AG04449 (cell line): ENCODE measurements around the gene PPIL6.

Source experiments
- CTCF ChIA-PET: fragments of 350-600 bp; formaldehyde crosslinking; extraction: SDS; loops from one replicate; lab custom pipeline; 2021; ENCODE audit warnings: antibody characterized with exemption; lab: Yijun Ruan, JAX
- POLR2A ChIA-PET: fragments of 400-600, 350-600 bp; formaldehyde crosslinking; extraction: SDS; loops from one replicate; lab custom pipeline; 2020; ENCODE audit warnings: antibody characterized with exemption, inconsistent platforms; lab: Yijun Ruan, JAX
- DNase-seq: peaks from one replicate; pipeline ENCODE4 v3.0.0-alpha.2; 2010; ENCODE audit warnings: low read depth, low spot score
- H3K4me3 ChIP-seq: 2 replicates; pipeline ENCODE4 v1.5.1; 2011; ENCODE audit warnings: low read depth, mild to moderate bottlenecking, control low read depth, low read length
- TF ChIP-seq, protein P1 (sequence below): IDR thresholded peaks from one replicate; pipeline ENCODE4 v1.5.1; 2011; ENCODE audit warnings: mild to moderate bottlenecking, moderate library complexity, low read length, control low read depth, inconsistent platforms; ENCODE audit not compliant: insufficient read depth; ENCODE audit errors: missing control alignments

PPIL6 gene

DNA sequence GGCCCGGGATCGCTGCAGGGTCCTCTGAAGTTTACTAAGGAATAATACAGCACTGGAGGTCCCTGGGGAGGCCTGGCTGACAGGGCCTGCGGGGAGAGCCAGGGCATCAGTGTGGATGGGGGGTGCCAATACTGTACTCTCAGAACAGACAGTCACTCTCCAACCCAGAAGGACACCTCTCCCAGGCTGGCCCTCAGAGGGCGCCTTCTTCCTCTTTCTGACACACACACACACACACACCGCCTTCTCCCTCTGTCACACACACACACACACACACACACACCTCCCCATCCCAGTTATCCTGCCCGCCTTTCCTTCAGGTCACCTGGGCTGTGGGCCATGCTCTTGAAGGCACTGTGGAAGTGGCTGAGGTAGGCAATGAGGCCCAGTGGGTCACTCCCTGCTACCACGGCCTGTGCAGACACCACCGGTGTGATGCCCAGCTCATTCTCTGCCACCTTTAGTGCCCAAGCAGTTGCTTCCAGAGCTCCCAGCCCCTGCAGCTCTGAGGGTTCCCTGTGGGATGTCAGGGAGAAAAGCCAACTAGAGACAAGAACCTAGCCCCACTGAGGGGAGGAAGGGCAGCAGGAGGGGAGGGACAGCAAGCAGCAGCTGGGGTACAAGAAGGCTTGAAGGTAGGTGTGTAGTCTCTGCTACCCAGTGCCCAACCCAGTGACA lies 7.6 kb upstream of the PPIL6 start:
- ChIA-PET CTCF (no interaction called here), POLR2A (no interaction called here)
- DNase-seq = no peak
- H3K4me3 ChIP-seq = no peak overlapping the region
- TF ChIP-seq, protein P1, sequence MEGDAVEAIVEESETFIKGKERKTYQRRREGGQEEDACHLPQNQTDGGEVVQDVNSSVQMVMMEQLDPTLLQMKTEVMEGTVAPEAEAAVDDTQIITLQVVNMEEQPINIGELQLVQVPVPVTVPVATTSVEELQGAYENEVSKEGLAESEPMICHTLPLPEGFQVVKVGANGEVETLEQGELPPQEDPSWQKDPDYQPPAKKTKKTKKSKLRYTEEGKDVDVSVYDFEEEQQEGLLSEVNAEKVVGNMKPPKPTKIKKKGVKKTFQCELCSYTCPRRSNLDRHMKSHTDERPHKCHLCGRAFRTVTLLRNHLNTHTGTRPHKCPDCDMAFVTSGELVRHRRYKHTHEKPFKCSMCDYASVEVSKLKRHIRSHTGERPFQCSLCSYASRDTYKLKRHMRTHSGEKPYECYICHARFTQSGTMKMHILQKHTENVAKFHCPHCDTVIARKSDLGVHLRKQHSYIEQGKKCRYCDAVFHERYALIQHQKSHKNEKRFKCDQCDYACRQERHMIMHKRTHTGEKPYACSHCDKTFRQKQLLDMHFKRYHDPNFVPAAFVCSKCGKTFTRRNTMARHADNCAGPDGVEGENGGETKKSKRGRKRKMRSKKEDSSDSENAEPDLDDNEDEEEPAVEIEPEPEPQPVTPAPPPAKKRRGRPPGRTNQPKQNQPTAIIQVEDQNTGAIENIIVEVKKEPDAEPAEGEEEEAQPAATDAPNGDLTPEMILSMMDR = no peak

DNA sequence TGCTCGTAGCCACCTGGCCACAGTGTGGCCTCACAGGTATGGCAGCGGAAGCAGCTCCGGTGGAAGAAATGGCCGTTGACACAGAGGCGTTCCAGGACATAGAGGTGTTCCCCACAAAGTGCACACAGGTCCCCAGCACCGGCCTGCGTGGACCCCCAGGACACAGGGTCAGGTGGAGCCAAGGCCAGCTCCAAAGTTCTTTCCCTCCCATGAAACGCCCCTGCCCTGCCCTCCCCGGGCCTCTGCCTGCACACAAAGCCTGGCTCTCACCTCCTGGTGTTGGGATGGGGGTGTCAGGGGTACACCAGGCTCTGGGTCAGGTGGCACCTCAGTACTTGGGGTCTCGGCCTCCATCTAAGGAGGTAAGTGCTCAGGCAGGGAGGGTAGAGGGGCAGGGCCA lies 6.7 kb upstream of the PPIL6 start:
- TF ChIP-seq, protein P1 = no peak
- DNase-seq = no peak
- no peak overlapping the region for H3K4me3 ChIP-seq
- CTCF ChIA-PET = no interaction called here
- POLR2A ChIA-PET = no interaction called here

DNA sequence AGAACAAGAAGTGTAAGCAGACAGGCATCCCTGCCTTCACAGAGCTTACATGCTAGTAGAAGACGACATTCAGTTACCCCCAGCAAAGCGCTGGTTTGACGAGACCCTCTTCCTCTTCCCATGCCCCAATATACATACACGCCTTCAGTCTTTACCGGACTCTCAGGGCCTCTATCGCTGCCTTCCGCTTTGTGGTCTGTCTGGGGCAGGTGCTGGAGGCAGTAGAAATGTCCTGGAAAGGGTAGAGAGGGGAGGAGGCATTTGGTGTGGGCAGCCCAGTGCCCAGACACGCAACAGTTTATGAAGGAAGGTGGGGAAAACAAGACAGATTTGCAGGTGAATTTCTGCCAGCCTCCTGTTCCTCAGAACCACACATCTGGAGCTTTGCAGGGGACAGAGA lies 6.1 kb upstream of the PPIL6 start:
- no peak for DNase-seq
- TF ChIP-seq, protein P1 = no peak
- ChIA-PET POLR2A (no interaction called here), CTCF (no interaction called here)
- H3K4me3 ChIP-seq = no peak overlapping the region

DNA sequence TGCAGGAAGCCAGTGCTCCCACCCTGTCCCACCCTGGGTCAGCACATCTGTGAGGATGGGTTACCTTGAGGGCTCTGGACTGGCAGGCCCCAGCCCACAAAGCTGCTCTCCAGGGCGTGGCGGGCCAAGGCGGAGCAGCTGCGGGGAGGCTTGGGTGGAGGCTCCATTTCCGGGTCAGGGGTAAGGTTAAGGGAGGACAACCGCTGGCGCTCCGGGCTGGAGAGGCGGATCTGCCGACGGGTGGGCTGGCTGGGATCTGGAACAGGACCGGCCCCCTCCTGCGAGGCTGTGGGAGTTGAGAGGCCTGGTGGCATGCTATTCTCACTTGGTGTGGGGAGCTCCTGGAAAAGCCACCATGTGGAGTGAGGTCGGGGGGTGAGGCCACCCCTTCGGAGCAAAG lies 5.6 kb upstream of the PPIL6 start:
- DNase-seq = no peak
- POLR2A ChIA-PET = no interaction called here
- CTCF ChIA-PET = no interaction called here
- H3K4me3 ChIP-seq = no peak overlapping the region
- TF ChIP-seq, protein P1 = no peak

DNA sequence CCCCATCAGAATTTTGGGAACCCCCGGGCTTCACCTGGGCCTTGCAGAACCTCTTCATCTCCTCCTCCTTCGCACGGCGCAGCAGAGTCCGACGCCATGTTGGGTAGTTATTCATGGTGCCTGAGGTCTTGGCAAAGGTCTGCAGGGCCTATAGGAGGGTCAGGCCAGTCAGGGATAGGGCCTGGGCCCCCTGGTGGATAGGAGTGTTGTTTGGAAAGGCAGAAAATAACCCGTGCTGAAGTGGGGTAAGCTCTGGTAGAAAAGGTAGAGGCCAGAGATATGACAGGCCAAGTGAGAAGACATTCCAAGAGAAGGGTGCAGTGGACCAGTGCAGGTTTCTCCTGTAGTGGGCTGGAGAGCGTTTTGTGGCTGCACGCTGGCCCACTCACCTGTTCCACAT lies 5.0 kb upstream of the PPIL6 start:
- no peak for DNase-seq
- TF ChIP-seq, protein P1 = no peak
- CTCF ChIA-PET = interaction anchor here (1.0 kb wide), 1 partner anchor 258 kb away, joined by 4 read pairs; no protein-coding TSS in a partner anchor
- H3K4me3 ChIP-seq = no peak overlapping the region
- POLR2A ChIA-PET = interaction anchor here (1.0 kb wide), 1 partner anchor 9 kb away, joined by 6 read pairs; no protein-coding TSS in a partner anchor

DNA sequence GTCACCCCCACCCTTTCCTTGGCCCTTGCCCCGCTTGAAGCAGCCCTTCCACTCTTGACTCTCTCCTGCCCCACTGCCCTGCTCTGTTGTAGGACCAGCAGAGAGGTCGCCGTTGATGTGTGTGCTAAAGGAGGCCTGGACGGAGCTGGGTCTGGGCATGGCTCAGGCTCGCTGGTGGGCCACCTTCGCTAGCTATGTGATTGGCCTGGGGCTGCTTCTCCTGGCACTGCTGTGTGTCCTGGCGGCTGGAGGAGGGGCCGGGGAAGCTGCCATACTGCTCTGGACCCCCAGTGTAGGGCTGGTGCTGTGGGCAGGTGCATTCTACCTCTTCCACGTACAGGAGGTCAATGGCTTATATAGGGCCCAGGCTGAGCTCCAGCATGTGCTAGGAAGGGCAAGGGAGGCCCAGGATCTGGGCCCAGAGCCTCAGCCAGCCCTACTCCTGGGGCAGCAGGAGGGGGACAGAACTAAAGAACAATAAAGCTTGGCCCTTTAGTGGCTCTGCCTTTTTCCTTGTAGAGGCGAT lies 3.1 kb upstream of the PPIL6 start:
- no peak for DNase-seq
- TF ChIP-seq, protein P1 = no peak
- CTCF ChIA-PET = interaction anchor here (5.2 kb wide), 1 partner anchor 10 kb away, joined by 65 read pairs; the partner anchor contains the start of gene MICAL1
- H3K4me3 ChIP-seq = no peak overlapping the region
- POLR2A ChIA-PET = interaction anchor here (1.0 kb wide), 1 partner anchor 12 kb away, joined by 3 read pairs; the partner anchor contains the start of gene MICAL1
